ENCODE results near the gene HYAL4.
"Not testable (repeated sequence)": the region's sequence is repeated elsewhere in the genome, so short reads cannot be mapped to it uniquely, and the experiment has no call there.

Gene HYAL4

GRCh38 chr7:123844712-123845219 is at the start of gene HYAL4:
HYAL4 (plus strand) TSS chr7:123845169; CDS start chr7:123868274, 23,105 bp downstream.
- no peak for DNase-seq (ENCODE audit: low read depth in 2 of 3, low spot score in 2 of 3)

GRCh38 chr7:123795917-123796316 is 49.1 kb upstream of the HYAL4 start:
- DNase-seq (ENCODE audit: low read depth in 2 of 3, low spot score in 2 of 3), result no peak

GRCh38 chr7:123796568-123796967 is 48.4 kb upstream of the HYAL4 start:
- no peak for DNase-seq (ENCODE audit: low read depth in 2 of 3, low spot score in 2 of 3)

- no peak for DNase-seq (ENCODE audit: low read depth in 2 of 3, low spot score in 2 of 3)
Measured at GRCh38 chr7:123797673-123798531, 47.1 kb upstream of the HYAL4 start.

- DNase-seq (ENCODE audit: low read depth in 2 of 3, low spot score in 2 of 3), result no peak
Measured at GRCh38 chr7:123798532-123799188, 46.3 kb upstream of the HYAL4 start.

- DNase-seq (ENCODE audit: low read depth in 2 of 3, low spot score in 2 of 3), result no peak
Measured at GRCh38 chr7:123802249-123802648, 42.7 kb upstream of the HYAL4 start.

GRCh38 chr7:123805287-123805686 is 39.7 kb upstream of the HYAL4 start:
- DNase-seq (ENCODE audit: low read depth in 2 of 3, low spot score in 2 of 3), result no peak

- no peak for DNase-seq (ENCODE audit: low read depth in 2 of 3, low spot score in 2 of 3)
Measured at GRCh38 chr7:123809471-123809870, 35.5 kb upstream of the HYAL4 start.

- no peak for DNase-seq (ENCODE audit: low read depth in 2 of 3, low spot score in 2 of 3)
Measured at GRCh38 chr7:123811056-123811455, 33.9 kb upstream of the HYAL4 start.

GRCh38 chr7:123816916-123817315 is 28.1 kb upstream of the HYAL4 start:
- no peak for DNase-seq (ENCODE audit: low read depth in 2 of 3, low spot score in 2 of 3)

GRCh38 chr7:123819001-123819400 is 26.0 kb upstream of the HYAL4 start:
- no peak for DNase-seq (ENCODE audit: low read depth in 2 of 3, low spot score in 2 of 3)

GRCh38 chr7:123819795-123820194 is 25.2 kb upstream of the HYAL4 start:
- DNase-seq (ENCODE audit: low read depth in 2 of 3, low spot score in 2 of 3), result not testable (repeated sequence)

- DNase-seq (ENCODE audit: low read depth in 2 of 3, low spot score in 2 of 3), result no peak
Measured at GRCh38 chr7:123820864-123821263, 24.1 kb upstream of the HYAL4 start.

GRCh38 chr7:123821320-123821719 is 23.6 kb upstream of the HYAL4 start:
- no peak for DNase-seq (ENCODE audit: low read depth in 2 of 3, low spot score in 2 of 3)

GRCh38 chr7:123823898-123824753 is 20.8 kb upstream of the HYAL4 start:
- peak; percentile 11 to 24 (median 18) for DNase-seq (ENCODE audit: low read depth in 2 of 3, low spot score in 2 of 3)

- no peak for DNase-seq (ENCODE audit: low read depth in 2 of 3, low spot score in 2 of 3)
Measured at GRCh38 chr7:123824754-123825067, 20.3 kb upstream of the HYAL4 start.

GRCh38 chr7:123828805-123829204 is 16.2 kb upstream of the HYAL4 start:
- DNase-seq (ENCODE audit: low read depth in 2 of 3, low spot score in 2 of 3), result no peak

- no peak for DNase-seq (ENCODE audit: low read depth in 2 of 3, low spot score in 2 of 3)
Measured at GRCh38 chr7:123836656-123837055, 8.3 kb upstream of the HYAL4 start.

- DNase-seq (ENCODE audit: low read depth in 2 of 3, low spot score in 2 of 3), result not testable (repeated sequence)
Measured at GRCh38 chr7:123839106-123839505, 5.9 kb upstream of the HYAL4 start.

- not testable (repeated sequence) for DNase-seq (ENCODE audit: low read depth in 2 of 3, low spot score in 2 of 3)
Measured at GRCh38 chr7:123844142-123844541, 827 bp upstream of the HYAL4 start.

- no peak for DNase-seq (ENCODE audit: low read depth in 2 of 3, low spot score in 2 of 3)
Measured at GRCh38 chr7:123845823-123846216, 851 bp downstream of the HYAL4 start.
